H9 (cell line): ENCODE data around the gene TMEM184B. TPM values are rescaled to one million over a fixed set of nuclear protein-coding genes. Genes with fewer than 3 reads are reported as not detected.

Source experiments
- DNase-seq: peaks from one replicate; pipeline ENCODE4 v3.0.0-alpha.2; 2017
- H2AFZ ChIP-seq: one replicate; pipeline ENCODE4 v1.6.1; 2013; ENCODE audit warnings: mild to moderate bottlenecking, low read length, control low read depth, moderate library complexity
- H2AK5ac ChIP-seq: 2 replicates; pipeline ENCODE4 v1.6.1; 2013; ENCODE audit warnings: low read length, control low read depth, mixed read lengths; ENCODE audit not compliant: insufficient read length
- H2BK120ac ChIP-seq: one replicate; pipeline ENCODE4 v1.6.1; 2013; ENCODE audit warnings: low read depth, mild to moderate bottlenecking, low read length, control low read depth, inconsistent platforms; ENCODE audit not compliant: poor library complexity, severe bottlenecking
- H2BK12ac ChIP-seq: 2 replicates; pipeline ENCODE4 v1.6.1; 2013; ENCODE audit warnings: low read length, control low read depth, mixed read lengths, low read depth; ENCODE audit not compliant: insufficient read length
- H2BK15ac ChIP-seq: 2 replicates; pipeline ENCODE4 v1.6.1; 2013; ENCODE audit warnings: low read depth, low read length, control low read depth
- H2BK20ac ChIP-seq: one replicate; pipeline ENCODE4 v1.6.1; 2013; ENCODE audit warnings: low read depth, mild to moderate bottlenecking, low read length, control low read depth, inconsistent platforms; ENCODE audit not compliant: poor library complexity, severe bottlenecking
- H2BK5ac ChIP-seq: 2 replicates; pipeline ENCODE4 v1.6.1; 2013; ENCODE audit warnings: low read length, control low read depth, mixed read lengths; ENCODE audit not compliant: insufficient read length
- H3K14ac ChIP-seq: 2 replicates; pipeline ENCODE4 v1.6.1; 2013; ENCODE audit warnings: low read length, control low read depth; ENCODE audit not compliant: insufficient read depth
- H3K18ac ChIP-seq: 2 replicates; pipeline ENCODE4 v1.6.1; 2013; ENCODE audit warnings: low read depth, mild to moderate bottlenecking, mixed read lengths, low read length, control low read depth; ENCODE audit not compliant: insufficient read length
- H3K23ac ChIP-seq: 2 replicates; pipeline ENCODE4 v1.6.1; 2013; ENCODE audit warnings: low read length, control low read depth, mixed read lengths, low read depth; ENCODE audit not compliant: insufficient read length
- H3K23me2 ChIP-seq: 2 replicates; pipeline ENCODE4 v1.6.1; 2013; ENCODE audit warnings: low read depth, mild to moderate bottlenecking, mixed read lengths, low read length, control low read depth; ENCODE audit not compliant: insufficient read length, poor library complexity, severe bottlenecking
- H3K27ac ChIP-seq: 2 replicates; pipeline ENCODE4 v1.5.1; 2013; ENCODE audit warnings: low read length, control low read depth, mixed read lengths, low read depth; ENCODE audit not compliant: insufficient read length
- H3K27me3 ChIP-seq: 2 replicates; pipeline ENCODE4 v1.6.1; 2013; ENCODE audit warnings: low read length, control low read depth, inconsistent platforms; ENCODE audit not compliant: insufficient read depth
- H3K4ac ChIP-seq: 2 replicates; pipeline ENCODE4 v1.6.1; 2013; ENCODE audit warnings: low read depth, mild to moderate bottlenecking, control low read depth, inconsistent platforms, low read length, moderate library complexity
- H3K4me1 ChIP-seq: 2 replicates; pipeline ENCODE4 v1.6.1; 2013; ENCODE audit warnings: low read length, control low read depth, inconsistent platforms; ENCODE audit not compliant: insufficient read depth
- H3K4me2 ChIP-seq: 2 replicates; pipeline ENCODE4 v1.6.1; 2013; ENCODE audit warnings: low read length, control low read depth, mixed read lengths; ENCODE audit not compliant: insufficient read length, insufficient read depth
- H3K56ac ChIP-seq: 2 replicates; pipeline ENCODE4 v1.6.1; 2013; ENCODE audit warnings: low read depth, mild to moderate bottlenecking, mixed read lengths, low read length, control low read depth; ENCODE audit not compliant: insufficient read length
- H3K79me1 ChIP-seq: 2 replicates; pipeline ENCODE4 v1.6.1; 2013; ENCODE audit warnings: low read depth, mild to moderate bottlenecking, moderate library complexity, low read length, control low read depth, inconsistent platforms; ENCODE audit not compliant: insufficient read depth, poor library complexity, severe bottlenecking
- H3K79me2 ChIP-seq: 2 replicates; pipeline ENCODE4 v1.6.1; 2013; ENCODE audit warnings: low read length, control low read depth, inconsistent platforms; ENCODE audit not compliant: insufficient read depth
- H3K9ac ChIP-seq: 2 replicates; pipeline ENCODE4 v1.6.1; 2013; ENCODE audit warnings: low read length, control low read depth, mixed read lengths; ENCODE audit not compliant: insufficient read length; ENCODE audit errors: extremely low read depth
- H3K9me3 ChIP-seq: one replicate; pipeline ENCODE4 v1.6.1; 2013; ENCODE audit warnings: low read depth, low read length, inconsistent platforms; ENCODE audit not compliant: control insufficient read depth
- H3T11ph ChIP-seq: one replicate; pipeline ENCODE4 v1.6.1; 2013; ENCODE audit warnings: mild to moderate bottlenecking, low read length, control low read depth, inconsistent platforms
- H4K20me1 ChIP-seq: one replicate; pipeline ENCODE4 v1.6.1; 2013; ENCODE audit not compliant: control insufficient read depth, insufficient read length, insufficient read depth
- H4K5ac ChIP-seq: 2 replicates; pipeline ENCODE4 v1.6.1; 2013; ENCODE audit warnings: low read depth, mild to moderate bottlenecking, mixed read lengths, low read length, control low read depth; ENCODE audit not compliant: insufficient read length
- H4K8ac ChIP-seq: replicated peaks from 2 replicates; pipeline ENCODE4 v1.6.1; 2013; ENCODE audit warnings: low read length, control low read depth, mixed read lengths, low read depth; ENCODE audit not compliant: insufficient read length
- H4K91ac ChIP-seq: 2 replicates; pipeline ENCODE4 v1.6.1; 2013; ENCODE audit warnings: low read depth, mild to moderate bottlenecking, moderate library complexity, mixed read lengths, low read length, control low read depth; ENCODE audit not compliant: insufficient read length
- H3K27ac Mint-ChIP-seq, 3 experiments: 2 replicates in 2 of 3; 3 replicates in 1 of 3; pipeline ENCODE4 v1.8.0; 2020 to 2021; ENCODE audit warnings: mixed read lengths in 3 of 3, mild to moderate bottlenecking in 1 of 3, moderate library complexity in 1 of 3
- H3K27me3 Mint-ChIP-seq: 2 replicates; pipeline ENCODE4 v1.8.0; 2021; ENCODE audit warnings: low read depth, mild to moderate bottlenecking, moderate library complexity, mixed read lengths
- H3K36me3 Mint-ChIP-seq, 3 experiments: 2 replicates in 2 of 3; 3 replicates in 1 of 3; pipeline ENCODE4 v1.8.0; 2020 to 2021; ENCODE audit warnings: low read depth in 3 of 3, mixed read lengths in 3 of 3; ENCODE audit not compliant: insufficient read depth in 1 of 3
- H3K4me1 Mint-ChIP-seq, 2 experiments: 2 replicates each; pipeline ENCODE4 v1.8.0; 2020; ENCODE audit warnings: mixed read lengths in 2 of 2
- H3K4me3 Mint-ChIP-seq, 2 experiments: 2 replicates in 1 of 2; 3 replicates in 1 of 2; pipeline ENCODE4 v1.8.0; 2020 to 2021; ENCODE audit warnings: mild to moderate bottlenecking in 2 of 2, mixed read lengths in 2 of 2, moderate library complexity in 1 of 2
- H3K9me3 Mint-ChIP-seq, 2 experiments: 2 replicates in 1 of 2; 3 replicates in 1 of 2; pipeline ENCODE4 v1.8.0; 2020; ENCODE audit warnings: mild to moderate bottlenecking in 2 of 2, mixed read lengths in 2 of 2, moderate library complexity in 1 of 2
- WGBS: extraction: QIAGEN DNeasy Blood & Tissue Kit; methylation state at CpG from one replicate; pipeline ENCODE4 v1.1.7; 2013; ENCODE audit warnings: missing lambda C conversion rate, low lambda C conversion rate, mixed read lengths; ENCODE audit not compliant: insufficient read length; ENCODE audit errors: extremely low coverage; 5-methylcytosine and 5-hydroxymethylcytosine counted together
- total RNA-seq: library from RNA; stranded (reverse); gene quantifications from 2 replicates; pipeline ENCODE4 v1.2.1, GENCODE V29; 2021
- TF ChIP-seq, protein P1 (sequence below): fragments of 200-600 bp; sonication (generic); conservative IDR thresholded peaks from 3 replicates; pipeline ENCODE4 v1.8.0; 2021; ENCODE audit warnings: antibody characterized with exemption, mild to moderate bottlenecking

Gene TMEM184B
- total RNA-seq, 1 experiment from 2014 or later = 58.5 TPM

DNA sequence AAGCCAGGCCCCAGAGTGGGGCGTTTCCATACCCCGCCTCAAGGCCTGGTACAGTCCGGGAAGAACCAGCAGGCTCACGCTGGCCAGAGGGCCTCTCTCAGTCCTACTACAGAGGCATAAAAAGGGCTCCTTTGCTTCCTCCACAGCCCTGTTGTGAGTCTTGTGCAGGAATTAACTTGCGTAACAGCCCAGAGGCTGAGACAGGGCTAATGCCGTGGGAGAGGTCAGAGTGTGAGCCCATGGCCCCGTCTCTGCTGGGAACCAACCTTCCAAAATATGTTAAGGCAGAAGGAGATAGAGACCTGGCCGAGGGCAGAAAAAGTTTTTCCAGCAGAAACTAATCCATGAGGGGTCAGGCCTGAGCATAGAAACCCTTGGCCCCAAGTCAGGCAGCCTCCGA lies 19.9 kb upstream of the TMEM184B start:
- Histone ChIP-seq H3K79me1 (no peaks in the 10 kb centered on the region), H4K20me1 (peaks cover 2% of the 10 kb centered on the region)

More for the DNA sequence above, 19.9 kb upstream of the TMEM184B start:
- H4K5ac ChIP-seq = no peak overlapping the region
- no peak for DNase-seq
- Mint-ChIP-seq H3K27ac (peak overlapping the region in 1 of 3 experiments; percentile 80; a peak in 1 of 7 replicates), H3K9me3 (no peaks in the 10 kb centered on the region), H3K36me3 (peaks cover 42 to 82% (median 72%) of the 10 kb centered on the region in 3 experiments), H3K4me1 (peaks cover 12 to 25% of the 10 kb centered on the region in 2 experiments; a peak in 3 of 4 replicates), H3K27me3 (no peaks in the 10 kb centered on the region), H3K4me3 (no peak overlapping the region)
- H4K91ac ChIP-seq = no peak overlapping the region
- no peak overlapping the region for H2AK5ac ChIP-seq
- H3K4me1 ChIP-seq = no peaks in the 10 kb centered on the region; the same call in 1 of the 2 replicates
- no peak overlapping the region for H2BK120ac ChIP-seq
- no peak overlapping the region for H3K9ac ChIP-seq
- H3K4me2 ChIP-seq = no peak overlapping the region
- H3K14ac ChIP-seq = no peak overlapping the region
- H2BK15ac ChIP-seq = no peak overlapping the region
- H4K8ac ChIP-seq = no peak overlapping the region
- H3K79me2 ChIP-seq = no peaks in the 10 kb centered on the region
- H3K56ac ChIP-seq = no peak overlapping the region
- H3K9me3 ChIP-seq = no peaks in the 10 kb centered on the region
- no peak overlapping the region for H2BK20ac ChIP-seq
- no peaks in the 10 kb centered on the region for H3K23me2 ChIP-seq
- no peak overlapping the region for H3K18ac ChIP-seq
- H3K27ac ChIP-seq = no peak overlapping the region
- H2BK12ac ChIP-seq = no peak overlapping the region
- H3K27me3 ChIP-seq = no peaks in the 10 kb centered on the region
- H3K4ac ChIP-seq = no peak overlapping the region
- WGBS = no CpG with 5 or more reads among the region's 9 CpGs
- H2BK5ac ChIP-seq = no peak overlapping the region
- H2AFZ ChIP-seq = no peak overlapping the region
- no peak overlapping the region for H3T11ph ChIP-seq
- no peak overlapping the region for H3K23ac ChIP-seq
- TF ChIP-seq, protein P1, sequence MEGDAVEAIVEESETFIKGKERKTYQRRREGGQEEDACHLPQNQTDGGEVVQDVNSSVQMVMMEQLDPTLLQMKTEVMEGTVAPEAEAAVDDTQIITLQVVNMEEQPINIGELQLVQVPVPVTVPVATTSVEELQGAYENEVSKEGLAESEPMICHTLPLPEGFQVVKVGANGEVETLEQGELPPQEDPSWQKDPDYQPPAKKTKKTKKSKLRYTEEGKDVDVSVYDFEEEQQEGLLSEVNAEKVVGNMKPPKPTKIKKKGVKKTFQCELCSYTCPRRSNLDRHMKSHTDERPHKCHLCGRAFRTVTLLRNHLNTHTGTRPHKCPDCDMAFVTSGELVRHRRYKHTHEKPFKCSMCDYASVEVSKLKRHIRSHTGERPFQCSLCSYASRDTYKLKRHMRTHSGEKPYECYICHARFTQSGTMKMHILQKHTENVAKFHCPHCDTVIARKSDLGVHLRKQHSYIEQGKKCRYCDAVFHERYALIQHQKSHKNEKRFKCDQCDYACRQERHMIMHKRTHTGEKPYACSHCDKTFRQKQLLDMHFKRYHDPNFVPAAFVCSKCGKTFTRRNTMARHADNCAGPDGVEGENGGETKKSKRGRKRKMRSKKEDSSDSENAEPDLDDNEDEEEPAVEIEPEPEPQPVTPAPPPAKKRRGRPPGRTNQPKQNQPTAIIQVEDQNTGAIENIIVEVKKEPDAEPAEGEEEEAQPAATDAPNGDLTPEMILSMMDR = no peak
